Measurements from ENCODE around the gene TEX2.

DNA sequence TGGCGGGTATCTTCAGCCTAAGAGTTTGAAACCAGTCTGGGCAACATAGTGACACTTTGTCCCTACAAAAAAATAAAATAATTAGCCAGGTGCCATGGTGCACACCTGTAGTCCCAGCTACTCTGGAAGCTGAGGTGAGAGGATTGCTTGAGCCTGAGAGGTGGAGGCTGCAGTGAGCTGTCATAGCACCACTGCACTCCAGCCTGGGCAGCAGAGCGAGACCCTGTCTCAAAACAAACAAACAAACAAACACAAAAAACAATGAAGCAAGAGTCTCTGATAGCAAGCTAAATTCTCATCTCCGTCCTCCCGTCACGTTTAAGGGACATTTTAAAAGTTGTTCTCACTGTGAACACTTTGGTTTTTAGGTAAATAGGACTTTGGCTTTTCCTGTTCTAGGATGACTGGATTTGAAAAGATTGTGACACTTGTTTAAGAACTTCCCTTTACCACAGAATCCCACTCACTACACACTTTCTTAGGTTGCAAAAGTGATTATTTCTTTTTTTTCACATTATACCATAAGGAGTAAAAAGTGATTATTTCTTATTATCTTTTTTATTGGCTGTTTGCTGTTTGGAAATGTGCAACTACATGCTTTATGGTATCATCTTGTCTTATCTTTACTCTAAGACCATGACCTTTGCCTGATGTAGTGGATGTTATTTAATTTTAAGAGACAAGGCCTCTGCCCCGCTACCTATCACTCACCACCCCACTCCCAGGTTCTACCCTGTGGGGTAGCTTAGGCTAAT lies 128.7 kb downstream of the TEX2 start:
- TF ChIP-seq, protein P1, sequence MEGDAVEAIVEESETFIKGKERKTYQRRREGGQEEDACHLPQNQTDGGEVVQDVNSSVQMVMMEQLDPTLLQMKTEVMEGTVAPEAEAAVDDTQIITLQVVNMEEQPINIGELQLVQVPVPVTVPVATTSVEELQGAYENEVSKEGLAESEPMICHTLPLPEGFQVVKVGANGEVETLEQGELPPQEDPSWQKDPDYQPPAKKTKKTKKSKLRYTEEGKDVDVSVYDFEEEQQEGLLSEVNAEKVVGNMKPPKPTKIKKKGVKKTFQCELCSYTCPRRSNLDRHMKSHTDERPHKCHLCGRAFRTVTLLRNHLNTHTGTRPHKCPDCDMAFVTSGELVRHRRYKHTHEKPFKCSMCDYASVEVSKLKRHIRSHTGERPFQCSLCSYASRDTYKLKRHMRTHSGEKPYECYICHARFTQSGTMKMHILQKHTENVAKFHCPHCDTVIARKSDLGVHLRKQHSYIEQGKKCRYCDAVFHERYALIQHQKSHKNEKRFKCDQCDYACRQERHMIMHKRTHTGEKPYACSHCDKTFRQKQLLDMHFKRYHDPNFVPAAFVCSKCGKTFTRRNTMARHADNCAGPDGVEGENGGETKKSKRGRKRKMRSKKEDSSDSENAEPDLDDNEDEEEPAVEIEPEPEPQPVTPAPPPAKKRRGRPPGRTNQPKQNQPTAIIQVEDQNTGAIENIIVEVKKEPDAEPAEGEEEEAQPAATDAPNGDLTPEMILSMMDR (IDR thresholded peaks at IDR 0.05), result no peak
- TF ChIP-seq POLR2AphosphoS5 (IDR thresholded peaks at IDR 0.05; ENCODE audit: low read depth, low read length), result no peak
- no peak for TF ChIP-seq SIN3A (IDR thresholded peaks at IDR 0.05; ENCODE audit: borderline replicate concordance, insufficient read depth, low read depth, low read length)
- TF ChIP-seq, protein P2, sequence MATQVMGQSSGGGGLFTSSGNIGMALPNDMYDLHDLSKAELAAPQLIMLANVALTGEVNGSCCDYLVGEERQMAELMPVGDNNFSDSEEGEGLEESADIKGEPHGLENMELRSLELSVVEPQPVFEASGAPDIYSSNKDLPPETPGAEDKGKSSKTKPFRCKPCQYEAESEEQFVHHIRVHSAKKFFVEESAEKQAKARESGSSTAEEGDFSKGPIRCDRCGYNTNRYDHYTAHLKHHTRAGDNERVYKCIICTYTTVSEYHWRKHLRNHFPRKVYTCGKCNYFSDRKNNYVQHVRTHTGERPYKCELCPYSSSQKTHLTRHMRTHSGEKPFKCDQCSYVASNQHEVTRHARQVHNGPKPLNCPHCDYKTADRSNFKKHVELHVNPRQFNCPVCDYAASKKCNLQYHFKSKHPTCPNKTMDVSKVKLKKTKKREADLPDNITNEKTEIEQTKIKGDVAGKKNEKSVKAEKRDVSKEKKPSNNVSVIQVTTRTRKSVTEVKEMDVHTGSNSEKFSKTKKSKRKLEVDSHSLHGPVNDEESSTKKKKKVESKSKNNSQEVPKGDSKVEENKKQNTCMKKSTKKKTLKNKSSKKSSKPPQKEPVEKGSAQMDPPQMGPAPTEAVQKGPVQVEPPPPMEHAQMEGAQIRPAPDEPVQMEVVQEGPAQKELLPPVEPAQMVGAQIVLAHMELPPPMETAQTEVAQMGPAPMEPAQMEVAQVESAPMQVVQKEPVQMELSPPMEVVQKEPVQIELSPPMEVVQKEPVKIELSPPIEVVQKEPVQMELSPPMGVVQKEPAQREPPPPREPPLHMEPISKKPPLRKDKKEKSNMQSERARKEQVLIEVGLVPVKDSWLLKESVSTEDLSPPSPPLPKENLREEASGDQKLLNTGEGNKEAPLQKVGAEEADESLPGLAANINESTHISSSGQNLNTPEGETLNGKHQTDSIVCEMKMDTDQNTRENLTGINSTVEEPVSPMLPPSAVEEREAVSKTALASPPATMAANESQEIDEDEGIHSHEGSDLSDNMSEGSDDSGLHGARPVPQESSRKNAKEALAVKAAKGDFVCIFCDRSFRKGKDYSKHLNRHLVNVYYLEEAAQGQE (IDR thresholded peaks at IDR 0.05; ENCODE audit: insufficient read depth in 1 of 2, low read depth in 2 of 2, low read length in 1 of 2), result no peak

Measured in Panc1 (cell line).